ENCODE results near the gene APOA4. TPM values are rescaled to one million over a fixed set of nuclear protein-coding genes. Genes with fewer than 3 reads are reported as not detected.

APOA4 gene
- total and polyA plus RNA-seq, 2 of the 13 experiments (the other 11 are each of a cell fraction or from before 2014, with no cell fraction given) = 3.8 to 7.2 TPM

DNA sequence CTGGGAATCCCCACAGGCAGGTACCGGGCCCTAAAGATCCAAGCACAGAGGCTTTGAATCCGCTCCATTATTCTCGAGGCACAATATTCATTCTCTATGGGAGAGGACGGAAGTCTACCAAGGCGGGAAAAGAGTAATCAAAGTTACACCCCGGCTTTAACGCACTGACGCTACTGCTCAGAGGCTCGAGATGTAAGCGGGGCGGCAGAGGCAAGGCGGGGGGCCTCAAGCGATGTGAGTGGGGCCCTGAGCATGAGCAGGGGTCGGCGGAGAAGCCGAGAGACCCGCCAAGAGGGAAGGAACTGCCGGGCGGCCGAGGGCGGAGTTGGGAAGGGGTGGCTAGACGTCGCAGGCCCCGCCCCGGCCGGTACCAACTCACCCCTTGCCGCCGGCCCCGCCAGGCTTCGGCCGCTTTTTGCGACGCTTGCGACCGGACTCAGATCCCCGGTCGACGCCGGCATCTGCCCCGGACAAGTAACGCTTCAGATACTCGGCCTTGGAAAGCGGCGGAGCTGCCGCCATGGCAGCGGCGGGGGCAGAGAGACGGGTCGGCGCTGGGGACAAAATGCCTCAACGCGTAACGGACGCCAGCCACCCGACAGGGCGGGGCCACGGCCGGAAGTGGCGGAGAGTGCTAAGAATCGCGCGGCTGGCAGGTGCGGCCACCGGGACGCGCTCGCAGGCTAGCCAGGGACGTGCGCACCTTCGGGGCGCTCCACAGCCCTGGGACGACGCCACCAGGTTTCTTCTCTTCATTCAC, 50.5 kb downstream of the APOA4 start, which contains the start of gene BUD13 (continued):
- TF ChIP-seq, protein P1, sequence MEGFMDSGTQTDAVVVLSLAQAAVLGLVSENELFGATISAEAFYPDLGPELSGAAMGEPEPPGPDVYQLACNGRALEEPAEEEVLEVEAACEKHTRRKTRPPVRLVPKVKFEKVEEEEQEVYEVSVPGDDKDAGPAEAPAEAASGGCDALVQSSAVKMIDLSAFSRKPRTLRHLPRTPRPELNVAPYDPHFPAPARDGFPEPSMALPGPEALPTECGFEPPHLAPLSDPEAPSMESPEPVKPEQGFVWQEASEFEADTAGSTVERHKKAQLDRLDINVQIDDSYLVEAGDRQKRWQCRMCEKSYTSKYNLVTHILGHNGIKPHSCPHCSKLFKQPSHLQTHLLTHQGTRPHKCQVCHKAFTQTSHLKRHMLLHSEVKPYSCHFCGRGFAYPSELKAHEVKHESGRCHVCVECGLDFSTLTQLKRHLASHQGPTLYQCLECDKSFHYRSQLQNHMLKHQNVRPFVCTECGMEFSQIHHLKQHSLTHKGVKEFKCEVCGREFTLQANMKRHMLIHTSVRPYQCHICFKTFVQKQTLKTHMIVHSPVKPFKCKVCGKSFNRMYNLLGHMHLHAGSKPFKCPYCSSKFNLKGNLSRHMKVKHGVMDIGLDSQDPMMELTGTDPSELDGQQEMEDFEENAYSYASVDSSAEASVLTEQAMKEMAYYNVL (CRISPR knock-in tag; IDR thresholded peaks at IDR 0.05; ENCODE audit: borderline replicate concordance) = no peak
- TF ChIP-seq ZNF546 (CRISPR knock-in tag; conservative IDR thresholded peaks at IDR 0.05) (peak; percentile 93), FLYWCH1 (CRISPR knock-in tag; IDR thresholded peaks at IDR 0.05) (no peak), ELF1 (CRISPR knock-in tag; IDR thresholded peaks at IDR 0.05) (peak; percentile 91), KDM5B (CRISPR knock-in tag; IDR thresholded peaks at IDR 0.05; ENCODE audit: borderline replicate concordance) (peak; percentile 96; the same call in 1 of the 2 replicates), ZNF598 (CRISPR knock-in tag; IDR thresholded peaks at IDR 0.05; ENCODE audit: borderline replicate concordance) (no peak), ZNF205 (CRISPR knock-in tag; IDR thresholded peaks at IDR 0.05) (peak; percentile 100), HNF4G (IDR thresholded peaks at IDR 0.05; ENCODE audit: borderline replicate concordance, low read depth, low read length) (peak; percentile 28; the same call in 1 of the 2 replicates), HNF4G (CRISPR knock-in tag; IDR thresholded peaks at IDR 0.05; ENCODE audit: borderline replicate concordance, low read depth) (no peak), FOXA1 (IDR thresholded peaks at IDR 0.05) (no peak), FOXA1 (CRISPR knock-in tag; IDR thresholded peaks at IDR 0.05) (peak; percentile 60), KLF6 (CRISPR knock-in tag; IDR thresholded peaks at IDR 0.05) (peak; percentile 88), CAMTA2 (CRISPR knock-in tag; IDR thresholded peaks at IDR 0.05; ENCODE audit: borderline replicate concordance) (peak; percentile 80; the same call in 1 of the 2 replicates), ARNT2 (CRISPR knock-in tag; IDR thresholded peaks at IDR 0.05; ENCODE audit: low read depth) (peak; percentile 80; the same call in 1 of the 2 replicates)
- TF ChIP-seq, protein P2, sequence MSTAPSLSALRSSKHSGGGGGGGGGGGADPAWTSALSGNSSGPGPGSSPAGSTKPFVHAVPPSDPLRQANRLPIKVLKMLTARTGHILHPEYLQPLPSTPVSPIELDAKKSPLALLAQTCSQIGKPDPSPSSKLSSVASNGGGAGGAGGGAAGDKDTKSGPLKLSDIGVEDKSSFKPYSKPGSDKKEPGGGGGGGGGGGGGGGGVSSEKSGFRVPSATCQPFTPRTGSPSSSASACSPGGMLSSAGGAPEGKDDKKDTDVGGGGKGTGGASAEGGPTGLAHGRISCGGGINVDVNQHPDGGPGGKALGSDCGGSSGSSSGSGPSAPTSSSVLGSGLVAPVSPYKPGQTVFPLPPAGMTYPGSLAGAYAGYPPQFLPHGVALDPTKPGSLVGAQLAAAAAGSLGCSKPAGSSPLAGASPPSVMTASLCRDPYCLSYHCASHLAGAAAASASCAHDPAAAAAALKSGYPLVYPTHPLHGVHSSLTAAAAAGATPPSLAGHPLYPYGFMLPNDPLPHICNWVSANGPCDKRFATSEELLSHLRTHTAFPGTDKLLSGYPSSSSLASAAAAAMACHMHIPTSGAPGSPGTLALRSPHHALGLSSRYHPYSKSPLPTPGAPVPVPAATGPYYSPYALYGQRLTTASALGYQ (CRISPR knock-in tag; IDR thresholded peaks at IDR 0.05) = peak; percentile 79
- TF ChIP-seq, protein P3, sequence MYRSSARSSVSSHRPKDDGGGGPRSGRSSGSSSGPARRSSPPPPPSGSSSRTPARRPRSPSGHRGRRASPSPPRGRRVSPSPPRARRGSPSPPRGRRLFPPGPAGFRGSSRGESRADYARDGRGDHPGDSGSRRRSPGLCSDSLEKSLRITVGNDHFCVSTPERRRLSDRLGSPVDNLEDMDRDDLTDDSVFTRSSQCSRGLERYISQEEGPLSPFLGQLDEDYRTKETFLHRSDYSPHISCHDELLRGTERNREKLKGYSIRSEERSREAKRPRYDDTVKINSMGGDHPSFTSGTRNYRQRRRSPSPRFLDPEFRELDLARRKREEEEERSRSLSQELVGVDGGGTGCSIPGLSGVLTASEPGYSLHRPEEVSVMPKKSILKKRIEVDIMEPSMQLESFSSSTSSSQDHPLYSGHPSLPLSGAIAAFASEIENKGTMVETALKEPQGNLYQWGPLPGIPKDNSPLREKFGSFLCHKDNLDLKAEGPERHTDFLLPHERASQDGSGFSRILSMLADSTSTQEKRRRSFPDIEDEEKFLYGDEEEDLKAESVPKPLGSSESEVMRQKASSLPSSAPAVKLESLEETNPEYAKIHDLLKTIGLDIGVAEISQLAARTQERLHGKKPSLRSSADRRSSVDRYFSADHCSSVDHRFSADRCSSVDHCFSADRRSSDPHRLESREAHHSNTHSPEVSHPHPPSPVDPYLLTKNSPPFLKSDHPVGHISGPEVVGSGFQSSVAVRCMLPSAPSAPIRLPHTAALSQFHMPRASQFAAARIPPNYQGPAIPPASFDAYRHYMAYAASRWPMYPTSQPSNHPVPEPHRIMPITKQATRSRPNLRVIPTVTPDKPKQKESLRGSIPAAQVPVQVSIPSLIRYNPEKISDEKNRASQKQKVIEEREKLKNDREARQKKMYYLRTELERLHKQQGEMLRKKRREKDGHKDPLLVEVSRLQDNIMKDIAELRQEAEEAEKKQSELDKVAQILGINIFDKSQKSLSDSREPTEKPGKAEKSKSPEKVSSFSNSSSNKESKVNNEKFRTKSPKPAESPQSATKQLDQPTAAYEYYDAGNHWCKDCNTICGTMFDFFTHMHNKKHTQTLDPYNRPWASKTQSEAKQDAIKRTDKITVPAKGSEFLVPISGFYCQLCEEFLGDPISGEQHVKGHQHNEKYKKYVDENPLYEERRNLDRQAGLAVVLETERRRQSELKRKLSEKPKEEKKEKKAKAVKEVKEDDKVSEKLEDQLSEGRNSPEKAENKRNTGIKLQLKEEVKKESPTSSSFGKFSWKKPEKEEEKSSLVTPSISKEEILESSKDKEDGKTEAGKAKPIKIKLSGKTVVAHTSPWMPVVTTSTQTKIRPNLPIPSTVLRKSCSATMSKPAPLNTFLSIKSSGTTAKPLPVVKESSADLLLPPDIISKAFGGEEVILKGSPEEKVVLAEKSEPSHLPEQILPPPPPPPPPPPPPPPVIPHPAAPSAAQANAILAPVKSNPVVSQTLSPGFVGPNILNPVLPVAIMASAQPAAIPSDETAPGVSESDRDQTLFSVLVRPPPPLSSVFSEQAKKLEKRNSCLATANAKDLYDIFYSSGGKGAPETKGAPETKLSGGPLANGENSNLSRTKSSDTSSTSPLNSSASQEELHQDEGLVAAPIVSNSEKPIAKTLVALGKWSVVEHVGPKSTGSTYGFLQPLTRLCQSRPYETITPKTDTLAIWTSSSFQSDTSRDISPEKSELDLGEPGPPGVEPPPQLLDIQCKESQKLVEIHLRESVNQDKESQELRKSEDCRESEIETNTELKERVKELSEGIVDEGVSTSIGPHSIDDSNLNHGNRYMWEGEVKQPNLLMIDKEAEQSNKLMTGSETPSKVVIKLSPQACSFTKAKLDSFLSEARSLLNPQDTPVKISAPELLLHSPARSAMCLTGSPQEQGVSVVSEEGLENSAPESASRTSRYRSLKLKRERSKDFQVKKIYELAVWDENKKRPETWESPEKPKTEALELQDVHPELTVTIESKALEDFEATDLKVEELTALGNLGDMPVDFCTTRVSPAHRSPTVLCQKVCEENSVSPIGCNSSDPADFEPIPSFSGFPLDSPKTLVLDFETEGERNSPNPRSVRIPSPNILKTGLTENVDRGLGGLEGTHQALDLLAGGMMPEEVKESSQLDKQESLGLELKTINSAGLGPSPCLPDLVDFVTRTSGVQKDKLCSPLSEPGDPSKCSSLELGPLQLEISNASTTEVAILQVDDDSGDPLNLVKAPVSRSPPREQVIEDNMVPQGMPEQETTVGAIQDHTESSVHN (CRISPR knock-in tag; IDR thresholded peaks at IDR 0.05) = no peak

Data from HepG2 (cell line).